ENCODE data around the gene PGA5.
"Not testable (repeated sequence)": the region's sequence is repeated elsewhere in the genome, so short reads cannot be mapped to it uniquely, and the experiment has no call there.

PGA5 gene

GRCh38 chr11:61240875-61241274 lies at the start of gene PGA5:
TSS of gene PGA5 (plus strand) at chr11:61241175. CDS start at chr11:61241227, 52 bp downstream.
- not testable (repeated sequence) for DNase-seq

- DNase-seq, result no peak
These were observed 47.4 kb upstream of the PGA5 start for GRCh38 chr11:61193596-61193995.

- no peak for DNase-seq
These were observed 46.8 kb upstream of the PGA5 start for GRCh38 chr11:61194169-61194671.

- no peak for DNase-seq
These were observed 45.8 kb upstream of the PGA5 start for GRCh38 chr11:61194981-61195695.

- no peak for DNase-seq
These were observed 45.3 kb upstream of the PGA5 start for GRCh38 chr11:61195719-61196118.

- no peak for DNase-seq
These were observed 42.6 kb upstream of the PGA5 start for GRCh38 chr11:61198361-61198760.

GRCh38 chr11:61198948-61199523 lies 41.9 kb upstream of the PGA5 start:
- DNase-seq, result no peak

GRCh38 chr11:61201476-61201875 lies 39.5 kb upstream of the PGA5 start:
- DNase-seq, result no peak

- not testable (repeated sequence) for DNase-seq
These were observed 37.8 kb upstream of the PGA5 start, which contains the start of gene PGA3 for GRCh38 chr11:61202950-61203746. TSS of gene PGA3 (plus strand) at chr11:61203515. CDS start at chr11:61203565, 50 bp downstream.

GRCh38 chr11:61203873-61204272 lies 37.1 kb upstream of the PGA5 start:
- not testable (repeated sequence) for DNase-seq

- not testable (repeated sequence) for DNase-seq
These were observed 36.4 kb upstream of the PGA5 start for GRCh38 chr11:61204502-61205059.

GRCh38 chr11:61207636-61208310 lies 33.2 kb upstream of the PGA5 start:
- not testable (repeated sequence) for DNase-seq

GRCh38 chr11:61210629-61211028 lies 30.3 kb upstream of the PGA5 start:
- DNase-seq, result not testable (repeated sequence)

- not testable (repeated sequence) for DNase-seq
These were observed 29.5 kb upstream of the PGA5 start for GRCh38 chr11:61211327-61211952.

GRCh38 chr11:61212202-61212601 lies 28.8 kb upstream of the PGA5 start:
- not testable (repeated sequence) for DNase-seq

- not testable (repeated sequence) for DNase-seq
These were observed 27.2 kb upstream of the PGA5 start for GRCh38 chr11:61213711-61214324.

GRCh38 chr11:61218306-61218705 lies 22.7 kb upstream of the PGA5 start:
- DNase-seq, result not testable (repeated sequence)

- DNase-seq, result not testable (repeated sequence)
These were observed 22.0 kb upstream of the PGA5 start for GRCh38 chr11:61219016-61219415.

GRCh38 chr11:61222047-61222446 lies 18.9 kb upstream of the PGA5 start, which contains the start of gene PGA4:
TSS of gene PGA4 (plus strand) at chr11:61222347. CDS start at chr11:61222401, 54 bp downstream.
- not testable (repeated sequence) for DNase-seq

- DNase-seq, result not testable (repeated sequence)
These were observed 18.3 kb upstream of the PGA5 start for GRCh38 chr11:61222692-61223091.

- not testable (repeated sequence) for DNase-seq
These were observed 14.4 kb upstream of the PGA5 start for GRCh38 chr11:61226457-61227137.

Data from activated naive CD4-positive, alpha-beta T cell treated with Interleukin-2 at 50 U/mL for 16 hours (primary cell).